Right atrium auricular region (tissue), 2 donors: ENCODE measurements around the gene PMF1. TPM values are rescaled to one million over a fixed set of nuclear protein-coding genes. Genes with fewer than 3 reads are reported as not detected.
A peak's percentile ranks its signal among the peaks of the same experiment; 100 is the strongest.
"Not testable (repeated sequence)": the region's sequence is repeated elsewhere in the genome, so short reads cannot be mapped to it uniquely, and the experiment has no call there.

Experiments
- DNase-seq: peaks from one replicate; pipeline ENCODE4 v3.0.0-alpha.2; 2019; ENCODE audit warnings: low spot score
- H3K27ac ChIP-seq, 2 donors: fragments of 200-600 bp; sonication (generic); 1 replicate in 1 of 2; 2 replicates in 1 of 2; pipeline ENCODE4 v1.5.1; 2016 to 2019
- H3K27me3 ChIP-seq, 2 donors: fragments of 200-600 bp; sonication (generic); one replicate each; pipeline versions ENCODE4 v1.5.1 to v1.6.0; 2017 to 2019
- H3K36me3 ChIP-seq: fragments of 200-600 bp; sonication (generic); one replicate; pipeline ENCODE4 v1.5.1; 2016
- H3K4me1 ChIP-seq, 2 donors: fragments of 200-600 bp; sonication (generic); one replicate each; pipeline versions ENCODE4 v1.5.1 to v1.6.0; 2017 to 2019
- H3K4me3 ChIP-seq, 2 donors: fragments of 200-600 bp; sonication (generic); 1 replicate in 1 of 2; 2 replicates in 1 of 2; pipeline ENCODE4 v1.5.1; 2017 to 2019; ENCODE audit warnings: mild to moderate bottlenecking in 1 of 2, moderate library complexity in 1 of 2
- H3K9me3 ChIP-seq, 2 donors: fragments of 200-600 bp; sonication (generic); one replicate each; pipeline ENCODE4 v1.5.1; 2019
- CTCF ChIP-seq, 2 donors: fragments of 200-600 bp; sonication (generic); IDR thresholded peaks; one replicate each; pipeline ENCODE4 v1.5.1; 2019; ENCODE audit warnings: antibody characterized with exemption in 2 of 2
- total RNA-seq, 2 donors: library from RNA; depleted of rRNA; stranded (reverse); fragments of >200 nt; gene quantifications; one replicate each; pipeline ENCODE4 v1.1.0, GENCODE V29; 2016

PMF1 gene
- total RNA-seq, 2 donors from 2014 or later = 81.8 to 88.3 TPM

GRCh38 chr1:156212130-156212529 lies 677 bp upstream of the PMF1 start:
- peak overlapping the region in 1 of 2 donors; percentile 61 for H3K4me3 ChIP-seq
- H3K9me3 ChIP-seq = no peaks in the 10 kb centered on the region
- H3K27me3 ChIP-seq = no peaks in the 10 kb centered on the region
- no peak for DNase-seq
- H3K36me3 ChIP-seq = peaks cover 29% of the 10 kb centered on the region
- H3K27ac ChIP-seq = peak overlapping the region; percentile 91 to 93
- H3K4me1 ChIP-seq = peaks cover 0 to 22% of the 10 kb centered on the region in 2 donors
- TF ChIP-seq CTCF (IDR thresholded peaks at IDR 0.05) = no peak

GRCh38 chr1:156213644-156213966 lies 798 bp downstream of the PMF1 start:
- H3K27ac ChIP-seq = peak overlapping the region; percentile 91 to 93
- no peak for TF ChIP-seq CTCF (IDR thresholded peaks at IDR 0.05)
- no peak for DNase-seq
- peaks cover 15% of the 10 kb centered on the region for H3K36me3 ChIP-seq
- peak overlapping the region; percentile 57 to 61 for H3K4me3 ChIP-seq
- no peaks in the 10 kb centered on the region for H3K9me3 ChIP-seq
- H3K4me1 ChIP-seq = peaks cover 0 to 34% of the 10 kb centered on the region in 2 donors
- H3K27me3 ChIP-seq = no peaks in the 10 kb centered on the region

GRCh38 chr1:156214024-156214748 lies 1.4 kb downstream of the PMF1 start:
- H3K27ac ChIP-seq = peak overlapping the region; percentile 91 to 93
- no peaks in the 10 kb centered on the region for H3K27me3 ChIP-seq
- no peak for TF ChIP-seq CTCF (IDR thresholded peaks at IDR 0.05)
- peaks cover 13% of the 10 kb centered on the region for H3K36me3 ChIP-seq
- H3K4me3 ChIP-seq = peak overlapping the region; percentile 57 to 61
- no peaks in the 10 kb centered on the region for H3K9me3 ChIP-seq
- peaks cover 0 to 34% of the 10 kb centered on the region in 2 donors for H3K4me1 ChIP-seq
- no peak for DNase-seq

- H3K4me1 ChIP-seq = peaks cover 0 to 34% of the 10 kb centered on the region in 2 donors
- H3K9me3 ChIP-seq, H3K27me3 ChIP-seq, H3K27ac ChIP-seq, H3K4me3 ChIP-seq, DNase-seq: not testable (repeated sequence)
- H3K36me3 ChIP-seq = peaks cover 12% of the 10 kb centered on the region
Observed at GRCh38 chr1:156216361-156217086, 3.7 kb downstream of the PMF1 start.

GRCh38 chr1:156217871-156218270 lies 5.1 kb downstream of the PMF1 start:
- Histone ChIP-seq H3K36me3 (peaks cover 18% of the 10 kb centered on the region), H3K27ac (peak overlapping the region in 1 of 2 donors; percentile 57), H3K4me3 (no peak overlapping the region), H3K9me3 (no peaks in the 10 kb centered on the region), H3K4me1 (peaks cover 0 to 28% of the 10 kb centered on the region in 2 donors), H3K27me3 (no peaks in the 10 kb centered on the region)
- TF ChIP-seq CTCF (IDR thresholded peaks at IDR 0.05) = no peak
- DNase-seq = no peak

- H3K4me3 ChIP-seq = no peak overlapping the region
- H3K27me3 ChIP-seq = no peaks in the 10 kb centered on the region
- H3K4me1 ChIP-seq = peaks cover 0 to 16% of the 10 kb centered on the region in 2 donors
- no peaks in the 10 kb centered on the region for H3K9me3 ChIP-seq
- TF ChIP-seq CTCF (IDR thresholded peaks at IDR 0.05) = no peak
- H3K27ac ChIP-seq = no peak overlapping the region
- no peak for DNase-seq
- H3K36me3 ChIP-seq = peaks cover 33% of the 10 kb centered on the region
Observed at GRCh38 chr1:156220226-156220625, 7.4 kb downstream of the PMF1 start.
